ENCODE measurements around the gene MGMT. TPM values are rescaled to one million over a fixed set of nuclear protein-coding genes. Genes with fewer than 3 reads are reported as not detected.

MGMT gene
- total RNA-seq, 1 experiment from 2014 or later, result 21.2 TPM

DNA sequence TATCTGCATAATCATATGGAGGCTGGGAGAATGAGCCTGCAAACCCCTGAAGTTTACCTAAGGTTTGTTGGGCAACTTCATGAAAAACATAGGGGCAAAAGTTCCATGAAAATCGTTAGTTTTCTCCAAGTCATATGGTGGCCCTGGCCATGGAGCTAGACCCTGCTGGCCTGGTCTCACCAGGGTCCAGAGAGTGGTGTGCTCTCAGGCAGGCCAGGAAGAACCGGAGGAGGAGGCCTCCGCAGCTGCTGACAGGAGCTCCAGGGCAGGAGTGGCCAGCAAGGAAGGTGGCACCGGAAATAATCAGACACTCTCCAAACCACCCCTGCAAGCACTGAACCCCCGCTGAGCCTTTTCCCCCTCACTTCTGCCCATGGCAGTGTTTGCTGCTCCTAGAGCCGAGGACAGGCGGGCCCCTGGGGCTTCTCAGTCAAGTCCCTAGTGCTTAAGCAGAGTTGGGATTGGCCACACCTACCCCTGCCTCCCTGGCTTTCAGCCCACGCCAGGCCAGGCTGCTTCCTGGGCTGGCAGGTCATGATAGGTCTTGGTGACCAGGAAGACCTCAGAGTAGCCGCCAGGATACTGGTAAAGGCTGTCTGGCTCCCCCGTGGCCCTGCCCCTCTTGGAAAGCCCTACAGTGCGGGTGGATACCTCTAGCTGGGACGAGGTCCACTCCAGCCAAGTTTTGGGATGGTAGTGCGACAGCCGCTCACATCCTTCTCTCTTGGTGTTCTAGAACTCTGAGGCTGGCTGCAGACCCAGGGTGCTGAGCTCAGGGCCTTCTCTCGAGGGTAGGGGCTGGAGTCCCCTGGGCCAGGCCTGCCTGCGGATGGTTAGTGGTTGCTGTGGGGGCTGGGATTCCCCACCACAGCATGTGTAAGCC, 242.8 kb downstream of the MGMT start:
- no peak for TF ChIP-seq EZH2 (IDR thresholded peaks at IDR 0.05; ENCODE audit: low read depth)
- TF ChIP-seq, protein P1, sequence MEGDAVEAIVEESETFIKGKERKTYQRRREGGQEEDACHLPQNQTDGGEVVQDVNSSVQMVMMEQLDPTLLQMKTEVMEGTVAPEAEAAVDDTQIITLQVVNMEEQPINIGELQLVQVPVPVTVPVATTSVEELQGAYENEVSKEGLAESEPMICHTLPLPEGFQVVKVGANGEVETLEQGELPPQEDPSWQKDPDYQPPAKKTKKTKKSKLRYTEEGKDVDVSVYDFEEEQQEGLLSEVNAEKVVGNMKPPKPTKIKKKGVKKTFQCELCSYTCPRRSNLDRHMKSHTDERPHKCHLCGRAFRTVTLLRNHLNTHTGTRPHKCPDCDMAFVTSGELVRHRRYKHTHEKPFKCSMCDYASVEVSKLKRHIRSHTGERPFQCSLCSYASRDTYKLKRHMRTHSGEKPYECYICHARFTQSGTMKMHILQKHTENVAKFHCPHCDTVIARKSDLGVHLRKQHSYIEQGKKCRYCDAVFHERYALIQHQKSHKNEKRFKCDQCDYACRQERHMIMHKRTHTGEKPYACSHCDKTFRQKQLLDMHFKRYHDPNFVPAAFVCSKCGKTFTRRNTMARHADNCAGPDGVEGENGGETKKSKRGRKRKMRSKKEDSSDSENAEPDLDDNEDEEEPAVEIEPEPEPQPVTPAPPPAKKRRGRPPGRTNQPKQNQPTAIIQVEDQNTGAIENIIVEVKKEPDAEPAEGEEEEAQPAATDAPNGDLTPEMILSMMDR (conservative IDR thresholded peaks at IDR 0.05), result no peak
- ChIA-PET CTCF (no interaction called here), POLR2A (ENCODE audit: unreplicated experiment) (no interaction called here)
- no peak overlapping the region for H2AFZ ChIP-seq
- H3K9me3 ChIP-seq (ENCODE audit: insufficient read depth, low read depth), result no peaks in the 10 kb centered on the region
- H3F3A ChIP-seq (ENCODE audit: insufficient read depth, low read depth), result no peaks in the 10 kb centered on the region
- H3K9me2 ChIP-seq (ENCODE audit: insufficient read depth), result no peaks in the 10 kb centered on the region
- no peaks in the 10 kb centered on the region for H3K4me1 ChIP-seq (replicated peaks; ENCODE audit: insufficient read depth)
- no TSS peak for BruUV-seq (replicated peaks)
- no peaks in the 10 kb centered on the region for H4K20me1 ChIP-seq (ENCODE audit: insufficient read depth)
- no peak overlapping the region for H3K4me2 ChIP-seq
- intact Hi-C loops (cut with micrococcal nuclease; ENCODE audit: unreplicated experiment), result no loop called here
- H3K79me2 ChIP-seq (ENCODE audit: low read depth), result no peaks in the 10 kb centered on the region
- H3K4me3 ChIP-seq, result no peak overlapping the region
- no peaks in the 10 kb centered on the region for H3K36me3 ChIP-seq (ENCODE audit: low read depth)
- DNase-seq, result no peak
- H3K27ac ChIP-seq, result no peak overlapping the region
- H3K27me3 ChIP-seq (ENCODE audit: insufficient read depth, low read depth), result no peaks in the 10 kb centered on the region

DNA sequence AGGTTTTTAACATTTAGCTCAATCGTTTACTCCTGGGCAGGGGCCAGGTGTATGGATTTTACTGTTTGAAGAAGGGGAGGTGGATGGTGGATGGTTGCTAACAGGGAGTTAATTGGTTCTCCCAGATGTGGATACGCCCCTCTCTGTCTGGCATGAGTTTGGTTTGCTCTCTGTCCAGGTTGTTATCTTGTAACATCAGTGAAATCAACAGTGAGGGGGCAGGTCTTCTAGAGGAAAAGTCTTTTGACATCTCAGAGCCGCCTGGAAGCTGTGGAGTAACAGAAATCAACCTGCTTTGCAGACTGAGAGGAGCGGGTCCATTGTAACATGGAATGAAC, 243.4 kb downstream of the MGMT start:
- no peaks in the 10 kb centered on the region for H4K20me1 ChIP-seq (ENCODE audit: insufficient read depth)

DNA sequence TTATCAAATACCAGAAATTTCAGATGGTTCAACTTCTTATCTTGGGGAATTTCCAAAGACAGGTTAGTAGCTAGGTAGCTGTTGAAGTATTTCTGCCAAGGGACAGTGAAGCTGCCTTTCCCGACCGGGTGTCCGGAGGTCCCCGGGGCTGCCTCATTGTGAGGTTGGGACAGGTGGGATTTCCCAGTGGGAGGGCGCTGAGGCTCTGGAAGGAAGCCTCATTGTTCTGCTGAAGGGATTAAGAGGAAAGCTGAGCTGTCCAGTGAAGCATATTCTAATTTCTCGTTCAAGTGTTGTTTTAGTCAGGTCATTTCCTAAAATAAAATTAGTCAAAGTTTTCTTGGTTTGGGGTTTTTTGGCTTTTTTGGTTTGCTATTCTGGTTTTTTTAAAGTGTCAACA, 244.2 kb downstream of the MGMT start:
- Histone ChIP-seq H3F3A (ENCODE audit: insufficient read depth, low read depth) (no peaks in the 10 kb centered on the region), H2AFZ (no peak overlapping the region), H3K27me3 (ENCODE audit: insufficient read depth, low read depth) (no peaks in the 10 kb centered on the region), H3K36me3 (ENCODE audit: low read depth) (no peaks in the 10 kb centered on the region), H3K4me1 (replicated peaks; ENCODE audit: insufficient read depth) (no peaks in the 10 kb centered on the region), H3K9me2 (ENCODE audit: insufficient read depth) (no peaks in the 10 kb centered on the region), H3K4me3 (no peak overlapping the region), H3K4me2 (no peak overlapping the region), H4K20me1 (ENCODE audit: insufficient read depth) (no peaks in the 10 kb centered on the region), H3K9me3 (ENCODE audit: insufficient read depth, low read depth) (no peaks in the 10 kb centered on the region), H3K27ac (no peak overlapping the region), H3K79me2 (ENCODE audit: low read depth) (no peaks in the 10 kb centered on the region)
- TF ChIP-seq EZH2 (IDR thresholded peaks at IDR 0.05; ENCODE audit: low read depth), result no peak
- TF ChIP-seq, protein P1 (conservative IDR thresholded peaks at IDR 0.05), result no peak
- no peak for DNase-seq
- intact Hi-C loops (cut with micrococcal nuclease; ENCODE audit: unreplicated experiment), result no loop called here
- POLR2A ChIA-PET (ENCODE audit: unreplicated experiment), result no interaction called here
- no TSS peak for BruUV-seq (replicated peaks)
- CTCF ChIA-PET, result no interaction called here

More for the DNA sequence above, 243.4 kb downstream of the MGMT start:
- no peaks in the 10 kb centered on the region for H3K4me1 ChIP-seq (replicated peaks; ENCODE audit: insufficient read depth)
- H3K79me2 ChIP-seq (ENCODE audit: low read depth), result no peaks in the 10 kb centered on the region
- no peak for DNase-seq
- H2AFZ ChIP-seq, result no peak overlapping the region
- no peak overlapping the region for H3K4me2 ChIP-seq
- H3K9me3 ChIP-seq (ENCODE audit: insufficient read depth, low read depth), result no peaks in the 10 kb centered on the region
- ChIA-PET CTCF (no interaction called here), POLR2A (ENCODE audit: unreplicated experiment) (no interaction called here)
- H3K27ac ChIP-seq, result no peak overlapping the region
- H3K9me2 ChIP-seq (ENCODE audit: insufficient read depth), result no peaks in the 10 kb centered on the region
- no peaks in the 10 kb centered on the region for H3K36me3 ChIP-seq (ENCODE audit: low read depth)
- no peak overlapping the region for H3K4me3 ChIP-seq
- no peaks in the 10 kb centered on the region for H3K27me3 ChIP-seq (ENCODE audit: insufficient read depth, low read depth)
- TF ChIP-seq EZH2 (IDR thresholded peaks at IDR 0.05; ENCODE audit: low read depth), result no peak
- TF ChIP-seq, protein P1 (conservative IDR thresholded peaks at IDR 0.05), result no peak
- no TSS peak for BruUV-seq (replicated peaks)
- intact Hi-C loops (cut with micrococcal nuclease; ENCODE audit: unreplicated experiment), result no loop called here
- no peaks in the 10 kb centered on the region for H3F3A ChIP-seq (ENCODE audit: insufficient read depth, low read depth)

All from PC-9 (cell line).